ENCODE data around the gene VASN.
"Not testable (repeated sequence)": the region's sequence is repeated elsewhere in the genome, so short reads cannot be mapped to it uniquely, and the experiment has no call there.

DNA sequence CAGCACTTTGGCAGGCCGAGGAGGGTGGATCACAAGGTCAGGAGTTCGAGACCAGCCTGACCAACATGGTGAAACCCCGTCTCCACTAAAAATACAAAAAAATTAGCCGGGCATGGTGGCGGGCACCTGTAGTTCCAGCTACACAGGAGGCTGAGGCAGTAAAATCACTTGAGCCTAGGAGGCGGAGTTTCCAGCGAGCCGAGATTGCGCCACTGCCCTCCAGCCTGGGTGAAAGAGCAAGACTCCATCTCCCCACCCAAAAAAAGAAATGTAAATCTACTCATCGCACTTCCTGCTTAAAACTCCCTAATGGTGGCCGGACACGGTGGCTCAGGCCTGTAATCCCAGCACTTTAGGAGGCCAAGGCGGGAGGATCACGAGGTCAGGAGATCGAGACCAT is 22.2 kb downstream of the VASN start:
- TF ChIP-seq POLR2A, CTCF, EP300, POLR2AphosphoS5 (IDR thresholded peaks at IDR 0.05): not testable (repeated sequence)
